ENCODE data around the gene IP6K3. TPM values are rescaled to one million over a fixed set of nuclear protein-coding genes. Genes with fewer than 3 reads are reported as not detected.

The IP6K3 gene
- total RNA-seq, 1 donor from 2014 or later, result not detected

GRCh38 chr6:33720998-33721397 lies 25.7 kb downstream of the IP6K3 start:
- peaks cover 0 to 3% of the 10 kb centered on the region in 2 donors for H3K4me1 ChIP-seq
- DNase-seq (ENCODE audit: low spot score in 2 of 2), result no peak
- H3K36me3 ChIP-seq, result no peaks in the 10 kb centered on the region
- no peaks in the 10 kb centered on the region for H3K9me3 ChIP-seq
- intact Hi-C loops (cut with DNase I), result no loop called here
- H3K27me3 ChIP-seq, result no peaks in the 10 kb centered on the region
- H3K4me3 ChIP-seq, result no peak overlapping the region
- H3K27ac ChIP-seq, result no peak overlapping the region
- TF ChIP-seq CTCF (IDR thresholded peaks at IDR 0.05), result no peak

GRCh38 chr6:33719326-33719987 lies 27.2 kb downstream of the IP6K3 start:
- H3K4me1 ChIP-seq, result peaks cover 0 to 3% of the 10 kb centered on the region in 2 donors
- H3K9me3 ChIP-seq, result no peaks in the 10 kb centered on the region
- no peaks in the 10 kb centered on the region for H3K27me3 ChIP-seq
- no peak for DNase-seq (ENCODE audit: low spot score in 2 of 2)
- H3K4me3 ChIP-seq, result no peak overlapping the region
- intact Hi-C loops (cut with DNase I), result no loop called here
- no peak for TF ChIP-seq CTCF (IDR thresholded peaks at IDR 0.05)
- H3K36me3 ChIP-seq, result no peaks in the 10 kb centered on the region
- no peak overlapping the region for H3K27ac ChIP-seq

DNA sequence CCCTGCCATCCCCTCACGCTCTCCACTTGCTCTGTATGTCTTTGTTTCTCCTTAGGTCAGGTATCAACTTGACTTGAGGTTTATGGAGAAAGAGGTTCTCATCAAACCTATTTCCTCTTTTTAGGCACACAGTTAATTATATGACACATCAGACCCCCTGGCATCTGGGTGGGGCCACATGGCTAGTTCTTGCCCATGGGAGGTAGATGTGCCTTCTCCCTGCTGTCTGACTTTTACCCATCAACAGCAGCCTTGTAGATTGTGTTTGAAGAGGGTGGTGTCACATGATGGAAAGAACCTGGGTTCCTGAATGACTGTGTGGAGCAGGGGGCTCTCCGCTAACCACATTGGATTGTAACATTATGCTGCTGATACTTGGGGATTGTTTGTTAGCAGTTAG lies 28.0 kb downstream of the IP6K3 start:
- H3K4me3 ChIP-seq, result no peak overlapping the region
- H3K27me3 ChIP-seq, result no peaks in the 10 kb centered on the region
- DNase-seq (ENCODE audit: low spot score in 2 of 2), result no peak
- H3K4me1 ChIP-seq, result peaks cover 0 to 3% of the 10 kb centered on the region in 2 donors
- no peaks in the 10 kb centered on the region for H3K36me3 ChIP-seq
- H3K27ac ChIP-seq, result no peak overlapping the region
- no peaks in the 10 kb centered on the region for H3K9me3 ChIP-seq
- no peak for TF ChIP-seq CTCF (IDR thresholded peaks at IDR 0.05)
- intact Hi-C loops (cut with DNase I), result no loop called here

- Histone ChIP-seq H3K4me3 (peak overlapping the region in 1 of 2 donors; percentile 17), H3K27ac (peak overlapping the region in 1 of 2 donors; percentile 9)
- DNase-seq (ENCODE audit: low spot score in 2 of 2), result no peak
Observed at GRCh38 chr6:33717934-33718455, 28.7 kb downstream of the IP6K3 start.

DNA sequence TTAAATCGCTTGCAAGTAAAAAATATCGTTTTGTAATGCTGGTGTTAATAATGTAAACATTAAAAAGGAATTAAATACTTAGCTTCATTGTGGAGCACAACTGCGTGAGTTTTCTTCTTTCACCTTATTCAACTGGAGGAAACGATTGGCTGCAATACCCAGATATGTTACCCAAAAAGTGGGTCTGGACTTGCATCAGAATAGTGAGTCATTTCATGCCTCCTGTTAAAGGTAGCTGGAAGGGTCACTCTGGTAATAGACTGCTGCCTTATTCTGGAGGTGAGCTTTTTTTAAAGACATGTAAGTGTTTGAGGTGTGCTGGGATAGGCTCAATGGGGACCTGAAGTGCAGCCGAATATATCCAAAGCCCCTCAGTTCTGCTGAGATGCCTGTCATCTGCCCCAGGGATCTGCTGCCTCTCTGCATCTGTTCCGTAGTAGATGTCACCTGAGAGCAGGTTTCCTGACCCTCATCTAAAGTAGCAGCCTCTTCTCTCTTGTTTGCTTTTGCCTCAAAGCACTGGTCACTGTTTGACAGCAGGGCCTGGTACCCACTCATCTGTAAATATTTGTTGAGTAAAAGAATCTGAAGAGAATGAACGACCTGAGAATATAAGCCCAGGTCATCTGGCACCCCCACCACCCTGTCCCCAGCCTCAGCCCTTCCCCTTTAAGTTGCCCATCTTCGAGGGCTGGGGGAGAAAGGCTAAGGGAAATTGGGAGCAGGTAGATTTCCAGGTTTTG lies 29.6 kb downstream of the IP6K3 start:
- intact Hi-C loops (cut with DNase I), result no loop called here
- Histone ChIP-seq H3K27ac (no peak overlapping the region), H3K36me3 (no peaks in the 10 kb centered on the region), H3K4me1 (peaks cover 0 to 4% of the 10 kb centered on the region in 2 donors), H3K4me3 (no peak overlapping the region), H3K27me3 (no peaks in the 10 kb centered on the region), H3K9me3 (no peaks in the 10 kb centered on the region)
- DNase-seq (ENCODE audit: low spot score in 2 of 2), result no peak
- TF ChIP-seq CTCF (IDR thresholded peaks at IDR 0.05), result no peak

More at GRCh38 chr6:33717934-33718455, 28.7 kb downstream of the IP6K3 start:
- H3K27me3 ChIP-seq, result no peaks in the 10 kb centered on the region
- no peaks in the 10 kb centered on the region for H3K9me3 ChIP-seq
- H3K36me3 ChIP-seq, result no peaks in the 10 kb centered on the region
- intact Hi-C loops (cut with DNase I), result no loop called here
- peaks cover 0 to 3% of the 10 kb centered on the region in 2 donors for H3K4me1 ChIP-seq
- TF ChIP-seq CTCF (IDR thresholded peaks at IDR 0.05), result no peak
